ENCODE results near the gene KMT2C.
A peak's percentile ranks its signal among the peaks of the same experiment; 100 is the strongest.

KMT2C gene

DNA sequence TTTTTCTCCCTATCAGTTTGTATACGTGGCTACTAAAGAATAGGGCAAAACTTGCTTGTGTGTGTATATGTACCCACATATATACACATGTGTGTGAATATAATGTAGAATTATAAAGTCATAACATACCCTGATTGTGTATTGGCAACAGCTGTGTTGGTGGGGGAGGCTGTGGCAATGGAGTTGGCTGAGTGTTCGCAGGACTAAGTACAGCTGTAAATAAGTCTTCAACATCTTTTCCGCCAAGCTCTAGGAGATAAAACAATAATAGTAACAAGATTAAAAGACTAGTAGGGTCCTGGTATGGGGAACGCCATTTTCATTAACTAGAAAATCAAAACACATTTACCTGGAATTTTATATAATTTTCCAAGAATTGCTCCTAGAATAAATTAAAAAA is 241.9 kb downstream of the KMT2C start:
- no peak for DNase-seq

GRCh38 chr7:152189061-152189460 is 246.7 kb downstream of the KMT2C start:
- DNase-seq, result no peak

DNA sequence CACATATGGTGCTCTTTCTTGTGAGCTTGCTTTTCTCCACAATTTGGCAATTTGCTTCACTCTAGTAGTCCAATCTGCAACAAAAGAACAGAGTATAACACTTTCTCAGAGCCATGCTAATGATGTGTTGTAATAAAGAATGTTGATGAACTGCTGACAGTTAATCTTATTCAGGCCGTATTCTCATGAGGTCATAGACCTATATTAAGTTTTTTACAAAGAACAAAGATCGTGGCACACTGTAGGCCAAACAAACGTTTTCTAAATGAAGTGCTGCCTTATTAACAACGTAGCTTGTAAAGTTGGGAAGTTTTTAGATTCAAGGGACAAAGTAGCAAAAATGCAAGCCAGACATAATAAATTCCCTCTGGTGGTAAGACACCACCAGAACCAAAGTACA is 250.2 kb downstream of the KMT2C start:
- no peak for DNase-seq

DNA sequence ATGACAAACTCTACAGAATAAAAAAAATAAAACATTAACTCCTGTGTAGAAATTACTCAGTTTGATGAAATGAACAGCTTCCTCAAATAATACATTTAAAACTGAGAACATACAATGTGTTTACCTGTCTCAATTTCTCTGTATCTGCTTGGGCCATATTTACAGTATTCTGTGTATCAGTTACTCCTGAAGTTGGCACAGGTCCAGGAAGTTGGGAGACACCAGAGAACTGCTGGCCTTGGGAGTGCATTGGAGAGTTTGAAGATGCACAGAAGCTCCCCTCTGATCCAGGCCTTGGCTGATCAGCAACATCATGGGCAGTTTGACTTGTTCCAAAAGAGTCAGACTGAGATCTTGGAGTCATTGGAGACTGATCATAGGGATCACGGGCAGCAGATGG is 255.2 kb downstream of the KMT2C start:
- DNase-seq, result no peak

DNA sequence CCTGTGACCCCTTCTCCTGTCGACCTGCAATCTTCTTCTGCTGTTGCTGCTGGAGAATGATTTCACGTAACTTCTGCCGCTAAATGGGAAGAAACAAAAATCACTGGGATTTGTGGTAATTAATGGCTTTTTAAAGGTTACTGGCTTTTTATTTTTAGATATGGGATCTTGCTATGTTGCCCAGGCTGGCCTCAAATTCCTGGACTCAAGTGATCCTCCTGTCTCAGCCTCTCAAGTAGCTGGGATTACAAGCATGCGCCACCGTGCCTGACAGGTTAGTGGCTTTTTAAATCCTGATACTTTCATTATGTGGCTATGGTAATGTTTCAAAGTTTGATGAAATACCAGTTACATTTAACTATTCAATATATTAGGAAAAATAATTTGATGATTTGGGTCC is 255.8 kb downstream of the KMT2C start:
- DNase-seq, result no peak

DNA sequence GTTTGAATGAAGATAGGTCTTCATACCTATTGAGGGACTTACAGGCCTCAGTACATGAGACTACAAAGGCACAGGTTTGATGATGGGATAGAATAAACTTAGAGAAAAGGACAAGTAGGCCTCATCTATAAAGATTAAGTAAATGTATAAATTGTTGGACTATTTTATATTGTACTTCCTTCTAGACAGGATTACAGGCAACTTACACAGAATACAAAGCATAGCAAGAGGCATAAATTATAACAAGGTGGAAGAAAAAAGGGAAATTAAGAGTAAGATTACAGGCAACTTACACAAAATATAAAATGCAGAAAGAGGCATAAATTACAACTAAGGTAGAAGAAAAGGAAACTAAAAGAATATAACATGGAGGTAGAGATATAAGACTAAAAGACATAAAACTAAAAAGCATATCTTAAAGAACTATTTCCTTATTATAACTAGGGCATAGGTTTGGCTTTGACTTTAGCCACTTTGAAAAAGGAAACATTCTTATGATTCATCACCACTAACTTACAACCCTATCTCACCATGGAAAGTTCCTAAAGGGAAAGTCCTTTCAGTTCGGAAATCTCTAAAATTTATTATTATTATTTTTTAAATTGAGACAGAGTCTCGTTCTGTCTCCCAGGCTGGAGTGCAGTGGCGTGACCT is 257.3 kb downstream of the KMT2C start:
- no peak for DNase-seq

DNA sequence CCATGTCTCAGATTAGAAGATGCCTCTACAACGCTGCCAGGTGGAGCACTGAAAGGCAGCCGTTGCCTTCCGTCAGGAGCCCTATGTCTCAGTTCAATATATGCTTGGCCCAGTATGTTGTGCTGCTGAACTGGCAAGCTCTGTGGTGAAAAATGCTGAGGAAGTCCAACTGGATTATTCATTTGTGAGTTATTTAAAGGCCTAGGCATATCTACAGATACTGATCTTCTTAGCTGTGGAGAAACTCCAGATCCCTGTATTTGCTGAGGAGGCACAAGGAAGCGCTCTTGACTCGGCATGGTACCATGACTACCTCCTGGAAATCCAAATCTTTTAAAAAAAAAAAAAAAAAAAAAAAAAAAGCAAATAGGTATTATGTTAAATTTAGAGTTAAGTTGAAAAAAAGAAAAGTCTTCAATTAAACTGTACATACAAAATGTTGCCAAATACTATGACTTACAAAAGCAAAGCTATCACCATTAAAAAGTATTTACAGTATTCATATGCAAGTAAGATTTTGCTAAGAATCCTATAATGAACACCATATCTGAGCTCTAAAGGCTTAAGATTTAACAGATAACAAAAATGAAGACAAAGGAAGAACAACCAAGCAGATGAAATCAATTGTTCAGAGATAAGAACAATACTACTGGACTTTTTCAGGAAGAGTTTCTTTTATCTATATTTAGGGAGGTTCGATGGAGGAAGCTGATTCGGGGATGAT is 258.0 kb downstream of the KMT2C start:
- no peak for DNase-seq

DNA sequence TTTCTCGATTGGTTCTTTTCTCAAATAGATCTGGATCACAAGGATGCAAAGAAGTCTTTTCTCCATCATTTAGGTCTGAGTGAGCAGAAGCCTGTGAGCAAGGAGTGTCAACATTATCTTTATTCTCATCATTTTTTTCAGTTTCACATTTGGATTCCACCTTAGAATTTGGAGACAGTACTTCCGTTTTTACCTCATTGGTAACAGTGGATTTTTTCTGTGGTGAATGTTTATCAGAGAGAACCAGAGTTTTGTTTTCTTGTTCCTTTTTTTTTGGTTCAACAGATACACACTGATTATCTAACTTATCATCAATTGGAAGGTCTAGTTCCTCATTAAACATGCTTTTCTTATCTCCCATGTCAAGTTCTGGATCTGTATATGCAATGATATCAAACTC is 259.0 kb downstream of the KMT2C start:
- DNase-seq, result no peak

- no peak for DNase-seq
Observed at GRCh38 chr7:152173372-152174070, 262.3 kb downstream of the KMT2C start.

- no peak for DNase-seq
Observed at GRCh38 chr7:152162287-152162686, 273.5 kb downstream of the KMT2C start.

GRCh38 chr7:152161171-152161570 is 274.6 kb downstream of the KMT2C start:
- no peak for DNase-seq

GRCh38 chr7:152158801-152159587 is 276.8 kb downstream of the KMT2C start:
- DNase-seq, result no peak

GRCh38 chr7:152152267-152152666 is 283.5 kb downstream of the KMT2C start:
- DNase-seq, result no peak

DNA sequence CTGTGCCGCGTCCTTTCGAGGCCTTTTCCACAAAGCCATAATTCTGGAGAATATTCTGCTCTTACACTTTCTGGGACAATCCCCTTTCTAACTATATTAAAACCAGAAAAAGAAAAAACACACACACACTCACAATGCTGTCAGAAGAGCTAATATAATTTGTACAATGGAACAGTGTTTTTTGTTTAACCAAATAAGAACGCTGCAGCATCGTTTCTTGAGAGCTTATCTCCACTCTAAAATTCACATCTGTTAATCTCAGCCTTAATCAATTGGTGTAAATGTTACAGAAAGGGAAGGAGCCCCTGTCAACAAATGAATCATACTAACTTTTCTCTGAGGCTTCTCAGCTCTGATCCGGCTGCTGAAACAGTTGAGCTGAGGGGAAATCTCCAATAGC is 286.4 kb downstream of the KMT2C start:
- no peak for DNase-seq

DNA sequence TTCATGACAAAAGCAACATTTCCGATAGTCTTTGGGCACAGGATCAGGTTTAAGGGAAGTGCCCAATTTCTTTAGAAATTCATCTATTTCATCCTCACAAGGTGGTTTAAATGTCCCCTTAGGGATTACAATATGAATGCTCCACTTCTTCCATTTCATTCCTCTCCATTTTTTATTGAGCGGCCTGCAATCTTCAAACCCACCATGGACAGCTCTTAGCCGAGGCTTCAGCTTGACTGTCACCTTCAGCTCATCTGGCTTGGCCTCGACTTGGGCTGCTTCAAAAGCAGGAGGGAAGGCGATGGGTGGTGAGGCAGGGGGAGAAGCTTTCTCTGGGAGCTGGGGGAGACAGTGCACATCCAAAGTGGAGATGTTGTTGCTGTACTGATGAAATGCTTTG is 287.1 kb downstream of the KMT2C start:
- no peak for DNase-seq

DNA sequence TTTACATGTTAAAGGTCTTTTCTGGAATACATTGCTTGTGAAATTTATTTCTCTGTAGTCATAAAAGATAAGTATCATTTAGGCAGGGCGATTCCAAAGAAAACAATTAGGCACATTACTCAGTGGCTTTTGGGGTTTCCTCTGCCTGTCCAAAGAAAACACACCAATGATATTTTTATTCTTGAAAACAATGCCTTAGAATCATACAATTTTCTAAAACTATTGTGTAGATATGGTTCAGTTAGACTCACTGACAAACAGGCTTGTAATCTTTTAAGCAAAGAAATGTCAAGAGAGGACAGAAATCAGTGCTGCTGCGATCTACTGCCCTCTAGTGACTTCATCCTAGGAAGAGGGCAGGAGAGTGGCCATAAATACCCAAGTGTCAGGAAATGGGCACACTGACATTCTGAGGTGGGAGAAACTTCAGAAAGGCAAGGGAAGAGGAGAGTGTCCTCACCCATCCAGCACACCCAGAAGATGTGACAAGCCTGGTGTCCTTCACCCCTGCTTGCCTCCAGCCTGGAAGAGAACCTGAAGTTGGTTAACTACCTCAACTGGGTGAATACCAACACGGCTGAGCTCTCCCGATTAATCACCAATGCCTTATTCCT is 289.8 kb downstream of the KMT2C start:
- peak; percentile 41 for DNase-seq

DNA sequence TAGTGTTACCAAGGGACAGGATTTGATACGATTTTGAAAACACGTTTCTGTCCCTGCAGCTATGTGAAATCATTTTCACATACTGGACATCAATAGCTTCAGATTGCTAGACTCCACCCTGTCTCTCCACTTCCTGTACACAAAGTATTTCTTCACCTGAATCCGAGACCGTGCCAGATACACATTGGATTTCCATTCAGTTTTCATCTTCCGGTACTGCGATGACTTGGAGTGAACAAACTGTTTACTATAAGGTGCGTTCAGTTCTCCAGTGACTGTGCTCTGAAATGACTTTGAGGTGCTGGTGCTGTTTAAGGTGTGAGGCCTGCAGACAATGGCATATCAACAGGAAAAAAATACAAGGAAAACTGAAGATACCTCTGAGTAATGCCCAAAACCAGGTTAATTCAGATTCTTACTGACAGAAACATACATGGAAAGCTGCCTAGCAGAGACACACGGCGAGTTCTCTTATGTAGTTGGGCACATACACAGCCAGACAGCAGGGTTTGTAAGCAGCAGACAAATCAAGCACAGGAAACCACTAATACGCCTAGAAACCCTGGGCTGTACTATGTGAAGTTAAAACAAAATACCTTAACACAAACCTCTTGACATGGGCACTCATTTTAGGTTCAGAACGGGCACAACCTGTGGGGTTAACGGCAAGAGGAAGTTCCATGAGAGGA is 291.1 kb downstream of the KMT2C start:
- no peak for DNase-seq

- DNase-seq, result no peak
Observed at GRCh38 chr7:152142976-152143595, 292.7 kb downstream of the KMT2C start.

GRCh38 chr7:152140560-152140959 is 295.2 kb downstream of the KMT2C start:
- DNase-seq, result no peak

DNA sequence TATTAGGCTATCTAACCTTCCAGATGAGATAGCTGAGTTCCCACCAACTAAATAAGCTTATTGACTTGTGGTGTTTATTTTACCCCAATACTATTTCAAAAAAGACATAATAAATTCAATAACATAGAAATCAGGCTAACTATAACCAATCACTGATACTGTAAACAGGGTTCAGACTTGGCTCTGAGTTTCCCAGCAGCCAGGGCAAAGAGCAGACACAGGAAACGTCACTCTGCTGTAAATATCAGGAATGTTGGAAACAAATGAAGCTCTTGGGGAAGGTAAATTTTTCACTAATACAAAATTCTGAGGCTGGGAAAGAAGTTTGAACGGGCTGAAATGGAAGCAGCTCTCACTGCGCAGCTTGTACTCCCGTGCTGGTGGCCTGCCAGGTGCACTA is 295.7 kb downstream of the KMT2C start:
- no peak for DNase-seq

DNA sequence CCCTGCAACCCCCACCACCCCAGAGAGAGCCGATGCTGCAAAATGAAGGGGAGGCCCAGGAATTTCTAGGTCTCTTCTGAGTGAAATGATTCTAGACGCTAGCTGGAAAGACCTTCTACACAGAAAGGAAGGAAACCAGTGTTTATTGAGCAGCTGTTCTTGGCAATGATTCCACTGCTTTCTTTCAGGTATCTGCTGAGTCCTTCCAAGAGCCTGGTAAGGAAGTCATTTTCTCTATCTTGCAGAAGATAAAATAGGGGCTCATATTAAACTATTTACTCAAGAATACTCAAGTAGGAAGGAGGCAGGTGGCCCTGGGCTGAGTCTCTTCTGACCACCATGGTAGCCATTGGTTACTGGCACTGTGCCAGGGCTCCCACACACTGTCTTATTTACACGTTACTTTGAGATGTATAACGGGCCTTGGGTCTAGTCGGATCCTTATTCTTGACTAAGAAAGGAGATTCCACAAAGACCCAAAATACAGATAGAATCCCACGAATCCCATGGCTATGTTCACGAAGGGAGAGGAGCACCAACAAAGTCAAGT is 298.3 kb downstream of the KMT2C start:
- DNase-seq, result no peak
